Transverse colon (tissue), 4 donors: Measurements from ENCODE around the gene PHPT1.

Source experiments
- POLR2A ChIP-seq: fragments of 450-650 bp; IDR thresholded peaks from one replicate; pipeline ENCODE4 v1.6.1; 2016; ENCODE audit warnings: antibody characterized with exemption, mild to moderate bottlenecking, moderate library complexity
- POLR2AphosphoS5 ChIP-seq, 3 donors: sonication (generic); formaldehyde crosslinking; IDR thresholded peaks; one replicate each; pipeline ENCODE4 v1.6.1; 2016; ENCODE audit warnings: antibody characterized with exemption in 3 of 3
- TF ChIP-seq, protein P1 (sequence below), 5 experiments: fragments of 200-600 bp in 3 of 5; fragments of 450-650 bp in 2 of 5; sonication (generic) in 3 of 5; IDR thresholded peaks; 1 replicate in 2 of 5; 2 replicates in 3 of 5; pipeline ENCODE4 v1.5.1; 2016 to 2017; ENCODE audit warnings: antibody characterized with exemption in 5 of 5, inconsistent platforms in 3 of 5, mild to moderate bottlenecking in 2 of 5, moderate library complexity in 1 of 5

DNA sequence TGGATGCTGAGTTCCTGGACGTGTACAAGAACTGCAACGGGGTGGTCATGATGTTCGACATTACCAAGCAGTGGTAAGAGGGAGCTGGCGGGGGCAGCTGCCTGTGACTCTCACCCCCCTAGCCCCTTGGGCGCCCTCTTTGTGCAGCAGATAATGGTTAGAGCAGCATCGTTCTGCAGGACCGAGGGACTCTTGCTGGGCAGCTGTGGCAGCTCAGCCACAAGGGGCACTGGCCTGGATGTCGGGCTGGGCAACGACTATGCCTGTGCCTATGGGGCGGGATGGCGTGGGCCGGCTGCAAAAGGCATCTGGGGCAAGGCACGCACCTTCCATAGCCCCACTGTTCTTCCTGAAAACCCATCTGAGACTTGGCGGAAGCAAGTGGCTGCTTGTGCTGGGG is 19.8 kb upstream of the PHPT1 start:
- TF ChIP-seq, protein P1, sequence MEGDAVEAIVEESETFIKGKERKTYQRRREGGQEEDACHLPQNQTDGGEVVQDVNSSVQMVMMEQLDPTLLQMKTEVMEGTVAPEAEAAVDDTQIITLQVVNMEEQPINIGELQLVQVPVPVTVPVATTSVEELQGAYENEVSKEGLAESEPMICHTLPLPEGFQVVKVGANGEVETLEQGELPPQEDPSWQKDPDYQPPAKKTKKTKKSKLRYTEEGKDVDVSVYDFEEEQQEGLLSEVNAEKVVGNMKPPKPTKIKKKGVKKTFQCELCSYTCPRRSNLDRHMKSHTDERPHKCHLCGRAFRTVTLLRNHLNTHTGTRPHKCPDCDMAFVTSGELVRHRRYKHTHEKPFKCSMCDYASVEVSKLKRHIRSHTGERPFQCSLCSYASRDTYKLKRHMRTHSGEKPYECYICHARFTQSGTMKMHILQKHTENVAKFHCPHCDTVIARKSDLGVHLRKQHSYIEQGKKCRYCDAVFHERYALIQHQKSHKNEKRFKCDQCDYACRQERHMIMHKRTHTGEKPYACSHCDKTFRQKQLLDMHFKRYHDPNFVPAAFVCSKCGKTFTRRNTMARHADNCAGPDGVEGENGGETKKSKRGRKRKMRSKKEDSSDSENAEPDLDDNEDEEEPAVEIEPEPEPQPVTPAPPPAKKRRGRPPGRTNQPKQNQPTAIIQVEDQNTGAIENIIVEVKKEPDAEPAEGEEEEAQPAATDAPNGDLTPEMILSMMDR (IDR thresholded peaks at IDR 0.05): no peak
- no peak for TF ChIP-seq POLR2AphosphoS5 (IDR thresholded peaks at IDR 0.05)
- TF ChIP-seq POLR2A: no peak
